ENCODE measurements around the gene TBL1X. TPM values are rescaled to one million over a fixed set of nuclear protein-coding genes. Genes with fewer than 3 reads are reported as not detected.

TBL1X gene
- total and polyA plus RNA-seq, 7 donors: 6.5 to 25.8 (median 16.1) TPM

DNA sequence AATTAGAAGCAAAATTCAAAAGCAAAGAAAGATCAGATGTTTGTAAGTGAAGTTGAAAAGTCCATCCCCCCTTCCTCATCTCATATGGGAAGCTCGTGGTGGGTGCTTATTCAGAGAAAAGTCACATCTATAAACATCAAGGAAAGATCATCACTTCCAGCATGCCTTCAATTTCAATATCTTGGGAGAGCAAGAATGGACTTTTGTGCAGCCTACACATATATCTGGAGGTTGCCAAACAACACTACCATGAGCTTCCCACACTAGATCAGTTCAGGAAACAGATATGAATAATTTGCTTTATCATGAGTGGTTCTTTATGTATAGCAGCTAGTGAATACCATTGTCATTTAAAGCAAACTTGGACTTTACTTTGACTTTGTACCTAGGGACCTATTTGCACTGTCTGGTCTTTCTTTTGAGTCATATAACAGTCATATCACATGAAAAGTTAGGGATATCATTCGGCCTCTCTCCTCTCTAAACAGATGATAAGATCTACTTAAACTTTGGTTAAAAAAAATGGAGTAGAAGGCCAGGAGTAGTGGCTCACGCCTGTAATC is 5.6 kb upstream of the TBL1X start:
- peaks cover 0 to 18% (median 10%) of the 10 kb centered on the region in 4 donors for H3K4me1 ChIP-seq
- intact Hi-C loops (cut with DNase I): no loop called here
- H3K27ac ChIP-seq: no peak overlapping the region
- H3K9me3 ChIP-seq: no peaks in the 10 kb centered on the region
- no peak for DNase-seq
- H3K4me3 ChIP-seq: no peak overlapping the region
- H3K36me3 ChIP-seq: no peaks in the 10 kb centered on the region
- TF ChIP-seq POLR2AphosphoS5 (IDR thresholded peaks at IDR 0.05): no peak
- no peak for TF ChIP-seq EP300 (IDR thresholded peaks at IDR 0.05)
- TF ChIP-seq, protein P1, sequence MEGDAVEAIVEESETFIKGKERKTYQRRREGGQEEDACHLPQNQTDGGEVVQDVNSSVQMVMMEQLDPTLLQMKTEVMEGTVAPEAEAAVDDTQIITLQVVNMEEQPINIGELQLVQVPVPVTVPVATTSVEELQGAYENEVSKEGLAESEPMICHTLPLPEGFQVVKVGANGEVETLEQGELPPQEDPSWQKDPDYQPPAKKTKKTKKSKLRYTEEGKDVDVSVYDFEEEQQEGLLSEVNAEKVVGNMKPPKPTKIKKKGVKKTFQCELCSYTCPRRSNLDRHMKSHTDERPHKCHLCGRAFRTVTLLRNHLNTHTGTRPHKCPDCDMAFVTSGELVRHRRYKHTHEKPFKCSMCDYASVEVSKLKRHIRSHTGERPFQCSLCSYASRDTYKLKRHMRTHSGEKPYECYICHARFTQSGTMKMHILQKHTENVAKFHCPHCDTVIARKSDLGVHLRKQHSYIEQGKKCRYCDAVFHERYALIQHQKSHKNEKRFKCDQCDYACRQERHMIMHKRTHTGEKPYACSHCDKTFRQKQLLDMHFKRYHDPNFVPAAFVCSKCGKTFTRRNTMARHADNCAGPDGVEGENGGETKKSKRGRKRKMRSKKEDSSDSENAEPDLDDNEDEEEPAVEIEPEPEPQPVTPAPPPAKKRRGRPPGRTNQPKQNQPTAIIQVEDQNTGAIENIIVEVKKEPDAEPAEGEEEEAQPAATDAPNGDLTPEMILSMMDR (IDR thresholded peaks at IDR 0.05): no peak
- no peak for TF ChIP-seq POLR2A (IDR thresholded peaks at IDR 0.05)
- no peaks in the 10 kb centered on the region for H3K27me3 ChIP-seq
- 65 to 77% methylated on average over 3 of the region's 3 CpGs for WGBS, 2 donors

DNA sequence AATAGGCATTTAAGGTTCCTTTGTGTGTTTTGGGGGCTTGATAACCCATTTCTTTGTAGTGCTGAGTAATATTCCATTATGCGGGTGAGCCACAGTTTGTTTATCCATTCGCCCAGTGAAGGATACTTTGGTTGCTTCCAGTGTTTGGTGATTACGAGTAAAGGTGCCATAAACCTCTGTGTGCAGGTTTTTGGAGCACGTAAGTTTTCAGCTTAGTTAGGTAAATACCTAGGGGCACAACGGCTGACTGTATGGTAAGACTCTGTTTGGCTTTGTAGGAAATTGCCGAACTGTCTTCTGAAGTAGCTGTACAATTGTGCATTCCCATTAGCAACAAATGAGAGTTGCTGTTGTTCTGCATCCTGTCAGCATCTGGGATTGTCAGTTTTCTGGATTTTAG is 3.8 kb upstream of the TBL1X start:
- no peak overlapping the region for H3K4me3 ChIP-seq
- intact Hi-C loops (cut with DNase I): loop anchor here (10.0 kb wide), 2 partner anchors 104 to 146 kb away; no protein-coding TSS in a partner anchor
- H3K4me1 ChIP-seq: peaks cover 0 to 29% (median 13%) of the 10 kb centered on the region in 4 donors
- no peaks in the 10 kb centered on the region for H3K36me3 ChIP-seq
- no peaks in the 10 kb centered on the region for H3K27me3 ChIP-seq
- WGBS, 2 donors: 25 to 69% methylated on average over 6 of the region's 6 CpGs
- no peak overlapping the region for H3K27ac ChIP-seq
- TF ChIP-seq POLR2A (IDR thresholded peaks at IDR 0.05): no peak
- TF ChIP-seq, protein P1 (IDR thresholded peaks at IDR 0.05): no peak
- DNase-seq: no peak
- no peaks in the 10 kb centered on the region for H3K9me3 ChIP-seq

DNA sequence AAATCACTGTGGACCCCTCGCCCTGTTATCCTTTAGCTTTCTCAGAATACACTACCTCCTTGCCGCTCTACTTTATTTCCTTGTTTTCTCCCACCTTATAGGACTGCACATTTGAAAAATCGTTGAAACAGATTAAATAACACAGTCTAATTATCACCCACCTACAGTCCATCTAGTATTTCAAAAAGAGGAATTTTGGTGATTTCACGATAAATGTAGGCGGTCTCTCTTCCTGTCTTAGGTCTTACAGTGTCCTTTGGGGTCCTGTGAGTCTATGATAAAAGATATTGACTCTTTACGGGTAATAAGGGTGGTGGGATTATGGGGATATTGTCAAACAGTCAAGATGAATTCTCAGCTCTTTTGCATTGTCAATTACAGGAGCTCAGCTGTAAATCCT is 2.4 kb upstream of the TBL1X start:
- H3K36me3 ChIP-seq: no peaks in the 10 kb centered on the region
- no peak for TF ChIP-seq POLR2AphosphoS5 (IDR thresholded peaks at IDR 0.05)
- no peak for TF ChIP-seq EP300 (IDR thresholded peaks at IDR 0.05)
- TF ChIP-seq POLR2A (IDR thresholded peaks at IDR 0.05): no peak
- TF ChIP-seq, protein P1 (IDR thresholded peaks at IDR 0.05): no peak
- no peaks in the 10 kb centered on the region for H3K9me3 ChIP-seq
- peaks cover 0 to 40% (median 17%) of the 10 kb centered on the region in 4 donors for H3K4me1 ChIP-seq
- WGBS, 2 donors: 51 to 52% methylated on average over 6 of the region's 6 CpGs
- no peak for DNase-seq
- peak overlapping the region; percentile 83 to 92 (median 88) for H3K27ac ChIP-seq
- no peaks in the 10 kb centered on the region for H3K27me3 ChIP-seq
- intact Hi-C loops (cut with DNase I): loop anchor here (10.0 kb wide), 2 partner anchors 102 to 148 kb away; no protein-coding TSS in a partner anchor
- H3K4me3 ChIP-seq: no peak overlapping the region

DNA sequence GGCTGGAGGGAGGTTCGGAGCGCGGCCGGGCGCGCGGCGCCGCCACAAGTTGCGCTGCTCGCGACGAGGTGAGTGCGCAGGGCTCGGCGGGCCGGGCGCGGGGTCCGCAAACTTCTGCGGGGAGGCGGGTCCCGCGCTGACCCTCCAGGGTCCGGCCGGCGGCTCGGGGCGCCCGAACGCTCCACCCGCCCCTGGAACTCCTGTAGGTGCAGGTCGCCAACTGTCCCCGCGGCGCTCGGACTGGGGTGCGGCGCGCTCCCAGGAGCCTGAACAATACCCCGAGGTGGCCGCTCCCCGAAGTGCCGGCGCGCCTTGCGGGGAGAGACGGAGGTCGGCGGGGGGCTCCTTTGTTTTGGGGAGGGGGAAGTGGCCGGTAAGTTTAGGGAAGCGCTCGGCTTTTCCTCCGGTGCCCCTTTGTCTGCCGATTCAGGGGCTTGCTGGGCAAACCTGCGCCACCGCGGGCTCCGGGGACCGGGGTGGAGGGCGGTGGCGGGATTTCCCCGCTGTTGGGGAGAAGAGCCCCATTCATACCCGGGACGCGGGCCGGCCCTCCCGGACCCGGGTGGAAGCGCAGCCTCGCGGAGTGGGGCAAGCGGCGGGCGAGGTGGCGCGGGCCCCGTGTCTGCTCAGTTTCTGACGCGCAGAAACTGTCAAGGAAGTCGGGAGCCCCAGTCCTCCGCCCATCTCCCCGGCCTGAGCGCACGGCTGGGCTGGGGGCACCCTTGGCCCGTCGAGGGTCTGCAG is 694 bp downstream of the TBL1X start:
- H3K27ac ChIP-seq: peak overlapping the region; percentile 83 to 92 (median 86)
- peak overlapping the region; percentile 53 to 72 (median 68) for H3K4me3 ChIP-seq
- H3K27me3 ChIP-seq: no peaks in the 10 kb centered on the region
- 0% methylated on average over 87 of the region's 87 CpGs for WGBS, 2 donors
- intact Hi-C loops (cut with DNase I): loop anchor here (2.0 to 10.0 kb wide), 5 partner anchors 67 to 213 kb away; no protein-coding TSS in a partner anchor
- H3K36me3 ChIP-seq: no peaks in the 10 kb centered on the region
- peaks cover 0 to 41% (median 20%) of the 10 kb centered on the region in 4 donors for H3K4me1 ChIP-seq
- no peak for DNase-seq
- TF ChIP-seq POLR2A (IDR thresholded peaks at IDR 0.05) (no peak), POLR2AphosphoS5 (IDR thresholded peaks at IDR 0.05) (no peak), EP300 (IDR thresholded peaks at IDR 0.05) (no peak)
- TF ChIP-seq, protein P1 (IDR thresholded peaks at IDR 0.05): no peak
- H3K9me3 ChIP-seq: no peaks in the 10 kb centered on the region
